ENCODE measurements around the gene TMED1.

DNA sequence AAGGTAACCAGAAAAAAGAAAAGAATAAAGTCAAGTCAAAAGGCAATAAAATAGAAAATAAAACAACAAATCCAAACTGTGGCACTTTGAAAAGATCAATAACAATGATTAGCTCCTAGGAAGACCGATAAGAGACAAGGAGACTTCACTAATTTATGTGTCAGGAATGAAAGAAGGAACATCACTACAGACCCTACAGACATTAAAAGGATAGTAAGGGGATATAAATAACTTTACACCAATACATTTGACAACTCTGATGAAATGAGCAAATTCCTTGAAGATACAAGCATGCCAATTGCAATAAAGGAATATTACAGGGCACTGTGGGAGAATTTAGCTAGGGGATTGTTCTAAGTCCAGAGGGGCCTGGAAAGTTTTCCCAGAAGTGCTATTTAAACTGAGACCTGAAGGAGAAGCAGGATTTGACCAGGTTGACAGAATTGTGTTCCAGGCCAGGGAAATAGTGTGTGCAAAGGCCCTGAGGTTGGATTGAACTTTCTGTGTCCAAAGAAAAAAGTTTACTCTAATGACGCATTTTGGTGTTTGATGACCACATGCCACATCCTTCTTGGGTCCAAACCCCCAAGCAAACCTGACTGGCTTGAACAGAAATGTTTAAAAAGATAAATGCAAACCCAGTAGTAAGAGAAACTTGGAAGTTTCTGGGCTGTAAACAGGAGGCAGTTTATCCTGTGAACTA is 10.6 kb upstream of the TMED1 start:
- TF ChIP-seq, protein P1, sequence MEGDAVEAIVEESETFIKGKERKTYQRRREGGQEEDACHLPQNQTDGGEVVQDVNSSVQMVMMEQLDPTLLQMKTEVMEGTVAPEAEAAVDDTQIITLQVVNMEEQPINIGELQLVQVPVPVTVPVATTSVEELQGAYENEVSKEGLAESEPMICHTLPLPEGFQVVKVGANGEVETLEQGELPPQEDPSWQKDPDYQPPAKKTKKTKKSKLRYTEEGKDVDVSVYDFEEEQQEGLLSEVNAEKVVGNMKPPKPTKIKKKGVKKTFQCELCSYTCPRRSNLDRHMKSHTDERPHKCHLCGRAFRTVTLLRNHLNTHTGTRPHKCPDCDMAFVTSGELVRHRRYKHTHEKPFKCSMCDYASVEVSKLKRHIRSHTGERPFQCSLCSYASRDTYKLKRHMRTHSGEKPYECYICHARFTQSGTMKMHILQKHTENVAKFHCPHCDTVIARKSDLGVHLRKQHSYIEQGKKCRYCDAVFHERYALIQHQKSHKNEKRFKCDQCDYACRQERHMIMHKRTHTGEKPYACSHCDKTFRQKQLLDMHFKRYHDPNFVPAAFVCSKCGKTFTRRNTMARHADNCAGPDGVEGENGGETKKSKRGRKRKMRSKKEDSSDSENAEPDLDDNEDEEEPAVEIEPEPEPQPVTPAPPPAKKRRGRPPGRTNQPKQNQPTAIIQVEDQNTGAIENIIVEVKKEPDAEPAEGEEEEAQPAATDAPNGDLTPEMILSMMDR (optimal IDR thresholded peaks at IDR 0.05 in 1 of 3, IDR thresholded peaks at IDR 0.05 in 1 of 3, conservative IDR thresholded peaks at IDR 0.05 in 1 of 3; ENCODE audit: extremely low read depth in 1 of 3, insufficient read depth in 2 of 3, low read length in 3 of 3), result no peak
- TF ChIP-seq EZH2 (IDR thresholded peaks at IDR 0.05; ENCODE audit: low read length), result no peak
